Activated gamma-delta T cell treated with Interleukin-2 at 50 U/mL for 16 hours (primary cell): ENCODE measurements around the gene PNMA6A.
"Not testable (repeated sequence)": the region's sequence is repeated elsewhere in the genome, so short reads cannot be mapped to it uniquely, and the experiment has no call there.

Experiments
- DNase-seq: peaks from one replicate; pipeline ENCODE4 v3.0.0-alpha.2; 2020

The PNMA6A gene

GRCh38 chrX:153077437-153078135, 5.3 kb downstream of the PNMA6A start:
- DNase-seq, result not testable (repeated sequence)

DNA sequence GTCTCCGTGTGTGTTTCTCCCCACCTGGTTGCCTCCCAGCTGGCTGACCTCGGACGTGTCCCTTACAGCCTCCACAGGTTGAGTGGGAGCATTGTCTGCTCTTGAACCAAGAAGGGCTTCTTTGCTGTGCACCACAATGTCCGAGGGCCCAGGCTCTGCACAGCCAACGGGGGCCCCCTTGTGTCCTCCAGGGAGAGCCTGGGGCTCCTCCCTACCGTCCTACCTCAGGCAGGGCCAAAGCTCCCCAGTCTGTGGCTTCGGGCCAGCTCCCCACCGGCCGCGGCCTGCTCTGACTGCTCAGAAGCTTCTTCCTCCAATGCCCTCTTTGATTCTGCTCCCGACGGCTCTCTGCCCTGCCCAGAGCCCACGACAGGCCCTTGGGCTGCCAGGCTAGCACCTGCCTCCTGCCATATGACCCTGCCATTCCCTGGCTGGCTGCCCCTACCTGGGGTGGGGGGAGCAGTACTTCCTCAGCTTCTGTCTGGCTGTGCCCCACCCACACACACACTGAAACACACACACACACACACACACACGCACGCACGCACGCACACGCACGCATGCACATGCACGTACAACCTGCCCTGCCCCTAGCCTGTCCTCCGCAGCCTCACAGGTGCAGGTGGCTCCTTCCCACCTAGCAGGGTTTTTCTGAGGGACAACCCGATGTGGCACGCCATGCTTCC, 11.1 kb downstream of the PNMA6A start:
- not testable (repeated sequence) for DNase-seq

DNA sequence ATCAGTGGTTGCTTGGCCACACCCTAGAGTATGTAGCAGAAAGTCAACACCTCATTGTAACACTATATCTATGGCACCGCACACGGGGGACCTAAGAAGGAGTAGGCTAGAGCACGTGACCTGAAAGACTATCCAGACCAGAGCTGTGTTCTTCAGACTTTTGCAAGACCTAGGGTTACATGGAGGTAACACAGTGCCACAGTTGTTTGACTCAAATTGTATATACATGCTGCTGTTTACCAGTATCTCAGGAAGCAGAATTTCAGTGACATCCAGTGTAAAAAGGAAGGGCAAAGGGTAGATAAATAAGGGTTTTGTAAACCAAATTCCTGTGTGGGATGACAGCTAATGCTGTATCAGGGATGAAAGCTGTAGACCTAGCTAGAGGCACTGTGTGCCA, 30.2 kb downstream of the PNMA6A start:
- no peak for DNase-seq

GRCh38 chrX:153104959-153105358, 32.7 kb downstream of the PNMA6A start:
- DNase-seq, result not testable (repeated sequence)

GRCh38 chrX:153106092-153106801, 34.0 kb downstream of the PNMA6A start:
- not testable (repeated sequence) for DNase-seq

GRCh38 chrX:153110735-153111134, 38.5 kb downstream of the PNMA6A start:
- not testable (repeated sequence) for DNase-seq

DNA sequence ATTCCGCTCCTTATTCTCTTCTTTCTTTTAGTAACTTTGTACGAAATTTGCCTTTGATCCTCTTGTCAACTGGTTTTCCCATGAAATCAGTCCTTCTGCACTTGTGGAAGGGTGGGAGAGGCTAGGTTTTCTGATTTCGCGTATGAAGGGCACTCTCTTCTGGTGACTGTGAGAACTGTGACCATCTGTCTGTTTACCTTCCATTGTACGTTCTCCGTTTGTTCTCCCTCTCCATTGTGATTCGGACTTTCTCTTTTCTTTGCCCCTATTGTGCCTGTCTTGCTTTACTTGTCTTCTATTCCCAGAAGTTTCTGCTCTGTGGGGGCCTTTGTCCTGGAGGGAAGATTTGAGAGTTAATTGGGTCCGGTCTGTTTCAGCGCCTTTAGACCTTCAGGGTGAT, 41.6 kb downstream of the PNMA6A start:
- DNase-seq, result not testable (repeated sequence)

DNA sequence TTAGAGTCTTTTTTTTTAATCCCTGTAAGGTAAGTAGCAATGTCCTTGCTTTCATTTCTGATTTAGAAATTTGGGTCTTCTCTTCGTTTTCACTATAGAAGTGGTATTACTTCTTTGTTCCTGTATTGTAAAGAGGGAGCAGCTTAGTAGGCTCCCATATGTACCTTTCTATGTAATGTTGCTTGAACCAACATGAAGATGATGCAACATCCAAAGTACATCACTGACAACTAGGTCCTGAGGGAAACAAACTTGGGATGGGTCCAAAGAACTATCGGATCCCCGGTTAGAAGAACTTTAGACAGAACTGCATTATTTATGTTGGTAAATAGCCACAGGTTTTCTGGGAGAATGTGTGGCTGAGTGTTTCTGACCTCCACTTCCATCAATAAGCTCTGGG, 45.5 kb downstream of the PNMA6A start:
- DNase-seq, result not testable (repeated sequence)

- DNase-seq, result not testable (repeated sequence)
Measured at GRCh38 chrX:153120230-153120629, 48.0 kb downstream of the PNMA6A start.

GRCh38 chrX:153123468-153123867, 51.2 kb downstream of the PNMA6A start:
- not testable (repeated sequence) for DNase-seq
